KG1 (cell line): Measurements from ENCODE around the gene SLC39A1.
"Not testable (repeated sequence)": the region's sequence is repeated elsewhere in the genome, so short reads cannot be mapped to it uniquely, and the experiment has no call there.

Experiments used
- DNase-seq: peaks from one replicate; lab custom pipeline; 2025; lab: John Stamatoyannopoulos, UW

The SLC39A1 gene

GRCh38 chr1:153963030-153963849, at the start of gene SLC39A1:
Gene SLC39A1, minus strand, starts transcription at chr1:153963537. Its CDS starts 822 bp downstream, at chr1:153962715.
- DNase-seq, result peak; percentile 90

GRCh38 chr1:154012543-154012942, 49.2 kb upstream of the SLC39A1 start:
- not testable (repeated sequence) for DNase-seq

- DNase-seq, result no peak
These were observed 48.8 kb upstream of the SLC39A1 start for GRCh38 chr1:154012129-154012528.

GRCh38 chr1:154006136-154006535, 42.8 kb upstream of the SLC39A1 start:
- DNase-seq, result no peak

- DNase-seq, result no peak
These were observed 37.1 kb upstream of the SLC39A1 start for GRCh38 chr1:154000420-154000819.

GRCh38 chr1:153996882-153997281, 33.5 kb upstream of the SLC39A1 start:
- DNase-seq, result not testable (repeated sequence)

- no peak for DNase-seq
These were observed 32.3 kb upstream of the SLC39A1 start for GRCh38 chr1:153995640-153996039.

GRCh38 chr1:153995202-153995601, 31.9 kb upstream of the SLC39A1 start:
- DNase-seq, result no peak

GRCh38 chr1:153991806-153992205, 28.5 kb upstream of the SLC39A1 start:
- DNase-seq, result no peak

GRCh38 chr1:153991151-153991630, 27.9 kb upstream of the SLC39A1 start:
- no peak for DNase-seq

GRCh38 chr1:153990468-153991150, 27.3 kb upstream of the SLC39A1 start, which contains the start of gene RPS27:
Gene RPS27, plus strand, starts transcription at chr1:153990762. Its CDS starts 35 bp downstream, at chr1:153990797.
- DNase-seq, result peak; percentile 98

GRCh38 chr1:153987621-153988020, 24.3 kb upstream of the SLC39A1 start:
- DNase-seq, result no peak

- no peak for DNase-seq
These were observed 22.8 kb upstream of the SLC39A1 start, which contains the start of gene RAB13 for GRCh38 chr1:153985941-153986761. Gene RAB13, minus strand, starts transcription at chr1:153986339. Its CDS starts 103 bp downstream, at chr1:153986236.

- no peak for DNase-seq
These were observed 22.1 kb upstream of the SLC39A1 start for GRCh38 chr1:153985341-153985912.

GRCh38 chr1:153984123-153984894, 21.0 kb upstream of the SLC39A1 start:
- DNase-seq, result no peak

- not testable (repeated sequence) for DNase-seq
These were observed 18.4 kb upstream of the SLC39A1 start for GRCh38 chr1:153981735-153982134.

GRCh38 chr1:153979091-153979490, 15.8 kb upstream of the SLC39A1 start:
- DNase-seq, result not testable (repeated sequence)

- no peak for DNase-seq
These were observed 15.1 kb upstream of the SLC39A1 start for GRCh38 chr1:153978274-153978909.

- DNase-seq, result peak; percentile 90
These were observed 14.2 kb upstream of the SLC39A1 start, which contains the start of gene JTB for GRCh38 chr1:153977250-153978240. Gene JTB, minus strand, starts transcription at chr1:153977674. Its CDS starts 422 bp downstream, at chr1:153977252.
